ENCODE results near the gene CDH23.

- TF ChIP-seq CTCF (IDR thresholded peaks at IDR 0.05; ENCODE audit: poor library complexity, severe bottlenecking) (no peak), REST (IDR thresholded peaks at IDR 0.05; ENCODE audit: borderline replicate concordance) (no peak), EP300 (conservative IDR thresholded peaks at IDR 0.05; ENCODE audit: poor library complexity, severe bottlenecking) (no peak), EZH2 (IDR thresholded peaks at IDR 0.05; ENCODE audit: borderline replicate concordance, insufficient read depth, low read length, poor library complexity, severe bottlenecking) (no peak), POLR2AphosphoS5 (IDR thresholded peaks at IDR 0.05) (no peak)
These were observed 57.6 kb downstream of the CDH23 start for GRCh38 chr10:71454347-71454746.

Data from neural cell (in vitro differentiated cells).